ENCODE results near the gene MIF4GD. TPM values are rescaled to one million over a fixed set of nuclear protein-coding genes. Genes with fewer than 3 reads are reported as not detected.

Gene MIF4GD
- total RNA-seq, 2 experiments from 2014 or later = 39.0 to 39.1 TPM

DNA sequence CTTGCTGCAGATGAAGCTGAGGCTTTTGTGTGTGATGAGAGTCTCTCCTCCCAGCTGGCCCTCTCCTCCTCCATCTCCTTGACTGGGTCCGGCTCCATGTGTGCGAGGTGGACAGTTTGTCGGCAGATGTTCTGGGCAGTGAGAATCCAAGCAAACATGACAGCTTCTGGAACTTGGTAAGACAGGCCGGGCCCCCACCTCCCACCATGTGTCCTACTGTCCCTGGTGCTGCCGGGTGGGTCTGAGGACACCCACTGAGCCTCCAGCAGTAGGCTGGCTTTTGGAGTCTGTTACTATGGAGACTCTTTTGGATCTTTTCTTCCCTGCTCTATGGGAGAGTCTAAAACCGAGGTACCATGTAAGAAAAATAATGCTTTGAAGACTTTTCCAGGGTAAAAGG, 52.9 kb downstream of the MIF4GD start:
- Mint-ChIP-seq H3K27me3 (no peaks in the 10 kb centered on the region), H3K27ac (no peak overlapping the region), H3K4me3 (no peak overlapping the region), H3K36me3 (ENCODE audit: low read depth) (peaks cover 54% of the 10 kb centered on the region), H3K9me3 (ENCODE audit: low read depth) (no peaks in the 10 kb centered on the region), H3K4me1 (no peaks in the 10 kb centered on the region)
- DNase-seq = no peak
- ATAC-seq = no peak
- ChIA-PET POLR2A (interaction anchor here (0.5 to 1.4 kb wide), 4 partner anchors 9 to 22 kb away, joined by 3 to 4 read pairs (median 3); no protein-coding TSS in a partner anchor), CTCF (interaction anchor here (0.6 to 1.5 kb wide), 4 partner anchors 18 to 194 kb away, joined by 3 to 4 read pairs (median 3); no protein-coding TSS in a partner anchor)
- intact Hi-C loops (cut with DNase I, micrococcal nuclease) = no loop called here

Other genes starting within 250 kb of the MIF4GD start
- gene ATP5PD, start 224.3 kb downstream of the MIF4GD start, total RNA-seq = 100 to 1,000 TPM; 194 to 237 TPM
- 10 to 100 TPM; 15.3 to 16.7 TPM for gene KCTD2, start 224.0 kb downstream of the MIF4GD start, total RNA-seq
- gene SLC16A5, start 183.3 kb downstream of the MIF4GD start, total RNA-seq = 1 to 10 TPM; 6.0 to 6.5 TPM
- 1 to 10 TPM; 6.7 to 7.7 TPM for gene ARMC7, start 161.3 kb downstream of the MIF4GD start, total RNA-seq
- 10 to 100 TPM; 51.7 to 61.5 TPM for gene NT5C, start 139.5 kb downstream of the MIF4GD start, total RNA-seq
- 100 to 1,000 TPM; 234 to 238 TPM for gene JPT1, start 116.7 kb downstream of the MIF4GD start, total RNA-seq
- gene SUMO2, start 88.3 kb downstream of the MIF4GD start, total RNA-seq = 100 to 1,000 TPM; 594 to 727 TPM
- 100 to 1,000 TPM; 130 to 160 TPM for gene NUP85, start 65.6 kb downstream of the MIF4GD start, total RNA-seq
- 10 to 100 TPM; 72.9 to 76.7 TPM for gene GGA3, start 9.6 kb downstream of the MIF4GD start, total RNA-seq
- gene MRPS7, start 9.4 kb downstream of the MIF4GD start, total RNA-seq = 10 to 100 TPM; 51.4 to 63.8 TPM
- 10 to 100 TPM; 67.8 to 79.7 TPM for gene SLC25A19, start 18.2 kb upstream of the MIF4GD start, total RNA-seq
- gene GRB2, start 134.4 kb upstream of the MIF4GD start, total RNA-seq = 100 to 1,000 TPM; 157 to 168 TPM
- 10 to 100 TPM; 51.4 to 62.5 TPM for gene TMEM94, start 185.4 kb upstream of the MIF4GD start, total RNA-seq
- 1 to 10 TPM; 2.9 to 3.0 TPM for gene CASKIN2, start 244.3 kb upstream of the MIF4GD start, total RNA-seq
- gene TSEN54, start 245.3 kb upstream of the MIF4GD start, total RNA-seq = 10 to 100 TPM; 29.2 to 35.1 TPM

Data from activated CD4-positive, alpha-beta T cell treated with anti-CD3 and anti-CD28 coated beads for 36 hours (primary cell).